ENCODE measurements around the gene TTC34. TPM values are rescaled to one million over a fixed set of nuclear protein-coding genes. Genes with fewer than 3 reads are reported as not detected.

Gene TTC34
- total and polyA plus RNA-seq, 2 of the 4 experiments (the other 2 are of a cell fraction), result under 0.01 to 0.09 TPM

DNA sequence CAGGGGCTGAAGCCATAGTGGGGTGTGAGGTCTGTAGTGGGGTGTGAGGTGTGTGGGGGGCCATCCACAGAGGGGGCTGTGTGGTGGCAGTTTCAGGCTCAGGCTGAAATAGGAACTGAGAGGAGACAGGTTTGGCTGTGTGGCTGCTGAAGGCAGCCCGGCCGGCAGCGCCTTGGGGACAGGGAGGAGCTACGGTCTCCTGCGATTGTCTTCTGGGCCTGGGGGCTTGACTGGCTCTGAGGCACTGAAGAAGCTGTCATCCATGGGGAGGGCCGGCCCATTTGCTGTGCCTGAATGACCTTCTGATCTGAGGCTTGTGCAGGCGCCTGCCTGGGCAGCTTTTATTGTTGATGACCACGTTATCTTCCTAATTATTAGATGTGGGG, 10.0 kb upstream of the TTC34 start:
- ATAC-seq (ENCODE audit: low read depth) (no peak), DNase-seq (no peak)
- no peak overlapping the region for H2AK5ac ChIP-seq (ENCODE audit: low read depth, low read length)
- H4K5ac ChIP-seq (ENCODE audit: low read depth, low read length), result no peak overlapping the region
- H3K79me1 ChIP-seq (ENCODE audit: low read depth in 1 of 2, low read length in 2 of 2), result no peaks in the 10 kb centered on the region
- no peak overlapping the region for H2BK20ac ChIP-seq (ENCODE audit: low read depth, low read length)
- intact Hi-C loops (cut with micrococcal nuclease) (no loop called here), dilution Hi-C loops (cut with HindIII; ENCODE audit: low sequenced_read_pairs, unreplicated experiment) (no loop called here), in situ Hi-C loops (cut with MboI; ENCODE audit: low sequenced_read_pairs) (no loop called here)
- WGBS, 2 experiments (ENCODE audit: extremely low coverage in 2 of 2, insufficient read length in 1 of 2), result 89% methylated on average over 3 of the region's 8 CpGs; no CpG with 5 or more reads in 1 of the 2 experiments
- no peak overlapping the region for H2BK120ac ChIP-seq (ENCODE audit: low read depth, low read length)
- H3K4ac ChIP-seq (ENCODE audit: low read depth, low read length), result no peak overlapping the region
- H2BK15ac ChIP-seq (ENCODE audit: low read depth, low read length), result no peak overlapping the region
- H3K14ac ChIP-seq (replicated peaks; ENCODE audit: low read depth, low read length), result no peak overlapping the region
- peaks cover 54% of the 10 kb centered on the region for H3K9me3 ChIP-seq (ENCODE audit: control insufficient read depth, insufficient read depth, low read length)
- H3K9me1 ChIP-seq (ENCODE audit: insufficient read depth, low read length), result no peaks in the 10 kb centered on the region
- ChIA-PET CTCF (no interaction called here), POLR2A (ENCODE audit: unreplicated experiment) (no interaction called here)
- no peaks in the 10 kb centered on the region for H3K27me3 ChIP-seq (ENCODE audit: control insufficient read depth, insufficient read depth, low read length)
- H3K56ac ChIP-seq (ENCODE audit: extremely low read depth, insufficient read depth, low read length), result no peak overlapping the region
- no peak overlapping the region for H2AFZ ChIP-seq (replicated peaks; ENCODE audit: low read length, poor library complexity)
- H2AK9ac ChIP-seq (replicated peaks; ENCODE audit: low read depth, low read length, poor library complexity), result no peak overlapping the region
- H4K8ac ChIP-seq (ENCODE audit: low read depth in 2 of 2, low read length in 2 of 2), result no peak overlapping the region
- no peak overlapping the region for H3K27ac ChIP-seq (ENCODE audit: insufficient read depth, low read length)
- TF ChIP-seq MXI1 (IDR thresholded peaks at IDR 0.05; ENCODE audit: borderline replicate concordance, low read depth, low read length) (no peak), CEBPB (IDR thresholded peaks at IDR 0.05; ENCODE audit: low read depth, low read length) (no peak), POLR2A (IDR thresholded peaks at IDR 0.05; ENCODE audit: low read depth, low read length) (no peak), CHD1 (IDR thresholded peaks at IDR 0.05; ENCODE audit: low read depth, low read length) (no peak), MAFK (IDR thresholded peaks at IDR 0.05; ENCODE audit: low read depth, low read length) (no peak), MAZ (IDR thresholded peaks at IDR 0.05; ENCODE audit: borderline replicate concordance, low read depth, low read length) (no peak), RCOR1 (IDR thresholded peaks at IDR 0.05; ENCODE audit: insufficient replicate concordance, low read length) (no peak), NFE2L2 (IDR thresholded peaks at IDR 0.05; ENCODE audit: low read depth, low read length) (no peak), BHLHE40 (IDR thresholded peaks at IDR 0.05; ENCODE audit: low read depth, low read length) (no peak), RAD21 (IDR thresholded peaks at IDR 0.05; ENCODE audit: low read length) (no peak), RFX5 (IDR thresholded peaks at IDR 0.05; ENCODE audit: low read depth, low read length) (no peak), SMC3 (IDR thresholded peaks at IDR 0.05; ENCODE audit: low read depth, low read length) (no peak)
- TF ChIP-seq, protein P1, sequence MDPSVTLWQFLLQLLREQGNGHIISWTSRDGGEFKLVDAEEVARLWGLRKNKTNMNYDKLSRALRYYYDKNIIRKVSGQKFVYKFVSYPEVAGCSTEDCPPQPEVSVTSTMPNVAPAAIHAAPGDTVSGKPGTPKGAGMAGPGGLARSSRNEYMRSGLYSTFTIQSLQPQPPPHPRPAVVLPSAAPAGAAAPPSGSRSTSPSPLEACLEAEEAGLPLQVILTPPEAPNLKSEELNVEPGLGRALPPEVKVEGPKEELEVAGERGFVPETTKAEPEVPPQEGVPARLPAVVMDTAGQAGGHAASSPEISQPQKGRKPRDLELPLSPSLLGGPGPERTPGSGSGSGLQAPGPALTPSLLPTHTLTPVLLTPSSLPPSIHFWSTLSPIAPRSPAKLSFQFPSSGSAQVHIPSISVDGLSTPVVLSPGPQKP (IDR thresholded peaks at IDR 0.05; ENCODE audit: borderline replicate concordance, low read depth, low read length), result no peak
- TF ChIP-seq, protein P2, sequence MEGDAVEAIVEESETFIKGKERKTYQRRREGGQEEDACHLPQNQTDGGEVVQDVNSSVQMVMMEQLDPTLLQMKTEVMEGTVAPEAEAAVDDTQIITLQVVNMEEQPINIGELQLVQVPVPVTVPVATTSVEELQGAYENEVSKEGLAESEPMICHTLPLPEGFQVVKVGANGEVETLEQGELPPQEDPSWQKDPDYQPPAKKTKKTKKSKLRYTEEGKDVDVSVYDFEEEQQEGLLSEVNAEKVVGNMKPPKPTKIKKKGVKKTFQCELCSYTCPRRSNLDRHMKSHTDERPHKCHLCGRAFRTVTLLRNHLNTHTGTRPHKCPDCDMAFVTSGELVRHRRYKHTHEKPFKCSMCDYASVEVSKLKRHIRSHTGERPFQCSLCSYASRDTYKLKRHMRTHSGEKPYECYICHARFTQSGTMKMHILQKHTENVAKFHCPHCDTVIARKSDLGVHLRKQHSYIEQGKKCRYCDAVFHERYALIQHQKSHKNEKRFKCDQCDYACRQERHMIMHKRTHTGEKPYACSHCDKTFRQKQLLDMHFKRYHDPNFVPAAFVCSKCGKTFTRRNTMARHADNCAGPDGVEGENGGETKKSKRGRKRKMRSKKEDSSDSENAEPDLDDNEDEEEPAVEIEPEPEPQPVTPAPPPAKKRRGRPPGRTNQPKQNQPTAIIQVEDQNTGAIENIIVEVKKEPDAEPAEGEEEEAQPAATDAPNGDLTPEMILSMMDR (conservative IDR thresholded peaks at IDR 0.05; ENCODE audit: low read depth, low read length), result no peak
- TF ChIP-seq, protein P3, sequence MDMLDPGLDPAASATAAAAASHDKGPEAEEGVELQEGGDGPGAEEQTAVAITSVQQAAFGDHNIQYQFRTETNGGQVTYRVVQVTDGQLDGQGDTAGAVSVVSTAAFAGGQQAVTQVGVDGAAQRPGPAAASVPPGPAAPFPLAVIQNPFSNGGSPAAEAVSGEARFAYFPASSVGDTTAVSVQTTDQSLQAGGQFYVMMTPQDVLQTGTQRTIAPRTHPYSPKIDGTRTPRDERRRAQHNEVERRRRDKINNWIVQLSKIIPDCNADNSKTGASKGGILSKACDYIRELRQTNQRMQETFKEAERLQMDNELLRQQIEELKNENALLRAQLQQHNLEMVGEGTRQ (IDR thresholded peaks at IDR 0.05; ENCODE audit: low read depth, low read length), result no peak
- H2BK5ac ChIP-seq (ENCODE audit: low read depth, low read length, poor library complexity, severe bottlenecking), result no peak overlapping the region
- H4K91ac ChIP-seq (ENCODE audit: insufficient read depth, low read depth, low read length), result no peak overlapping the region
- no peak overlapping the region for H3K4me3 ChIP-seq (ENCODE audit: insufficient read depth, low read depth, low read length)
- no peaks in the 10 kb centered on the region for H3K36me3 ChIP-seq (ENCODE audit: control insufficient read depth, insufficient read depth, low read length)
- H3K4me1 ChIP-seq (ENCODE audit: control insufficient read depth, insufficient read depth, low read length), result no peaks in the 10 kb centered on the region
- BruUV-seq (replicated peaks), result no TSS peak
- H3K18ac ChIP-seq (ENCODE audit: low read depth, low read length), result no peak overlapping the region
- no peak overlapping the region for H3K4me2 ChIP-seq (ENCODE audit: low read depth, low read length)
- no peaks in the 10 kb centered on the region for H4K20me1 ChIP-seq (ENCODE audit: insufficient read depth, low read length)
- no peak overlapping the region for H3K23ac ChIP-seq (ENCODE audit: low read depth, low read length)
- H3K9ac ChIP-seq (ENCODE audit: low read depth, low read length), result no peak overlapping the region
